Measurements from ENCODE around the gene ERC2. TPM values are rescaled to one million over a fixed set of nuclear protein-coding genes. Genes with fewer than 3 reads are reported as not detected.

ERC2 gene
- total and polyA plus RNA-seq, 9 donors, result 0.52 to 2.0 (median 0.82) TPM

- no peak overlapping the region for H3K27ac ChIP-seq (ENCODE audit: low read length)
- WGBS (ENCODE audit: insufficient coverage), result no CpG with 5 or more reads among the region's 3 CpGs
Observed at GRCh38 chr3:56443372-56443771, 24.9 kb downstream of the ERC2 start.

GRCh38 chr3:56428667-56429066 is 39.6 kb downstream of the ERC2 start:
- no peak for DNase-seq
- H3K27ac ChIP-seq (ENCODE audit: low read length), result no peak overlapping the region
- H3K4me1 ChIP-seq (ENCODE audit: control insufficient read depth, insufficient read depth, low read length), result no peaks in the 10 kb centered on the region
- no peaks in the 10 kb centered on the region for H3K36me3 ChIP-seq (ENCODE audit: control insufficient read depth, insufficient read depth, low read length)
- 25% methylated on average over 1 of the region's 6 CpGs for WGBS (ENCODE audit: insufficient coverage)
- H3K9me3 ChIP-seq (replicated peaks; ENCODE audit: control insufficient read depth, low read depth, low read length), result no peaks in the 10 kb centered on the region
- H3K27me3 ChIP-seq (ENCODE audit: control insufficient read depth, insufficient read depth, low read length), result peaks cover 2% of the 10 kb centered on the region
- H3K4me3 ChIP-seq (ENCODE audit: low read length), result no peak overlapping the region

More at GRCh38 chr3:56443372-56443771, 24.9 kb downstream of the ERC2 start:
- H3K9me3 ChIP-seq (replicated peaks; ENCODE audit: control insufficient read depth, low read depth, low read length), result no peaks in the 10 kb centered on the region
- no peak for DNase-seq
- H3K27me3 ChIP-seq (ENCODE audit: control insufficient read depth, insufficient read depth, low read length), result no peaks in the 10 kb centered on the region
- no peaks in the 10 kb centered on the region for H3K36me3 ChIP-seq (ENCODE audit: control insufficient read depth, insufficient read depth, low read length)
- H3K4me3 ChIP-seq (ENCODE audit: low read length), result no peak overlapping the region
- H3K4me1 ChIP-seq (ENCODE audit: control insufficient read depth, insufficient read depth, low read length), result peaks cover 2% of the 10 kb centered on the region

GRCh38 chr3:56424885-56425284 is 43.4 kb downstream of the ERC2 start:
- DNase-seq, result no peak
- no peak overlapping the region for H3K27ac ChIP-seq (ENCODE audit: low read length)
- H3K27me3 ChIP-seq (ENCODE audit: control insufficient read depth, insufficient read depth, low read length), result no peaks in the 10 kb centered on the region
- no peaks in the 10 kb centered on the region for H3K4me1 ChIP-seq (ENCODE audit: control insufficient read depth, insufficient read depth, low read length)
- H3K9me3 ChIP-seq (replicated peaks; ENCODE audit: control insufficient read depth, low read depth, low read length), result no peaks in the 10 kb centered on the region
- 60% methylated on average over 1 of the region's 3 CpGs for WGBS (ENCODE audit: insufficient coverage)
- H3K4me3 ChIP-seq (ENCODE audit: low read length), result no peak overlapping the region
- no peaks in the 10 kb centered on the region for H3K36me3 ChIP-seq (ENCODE audit: control insufficient read depth, insufficient read depth, low read length)

- H3K4me3 ChIP-seq (ENCODE audit: low read length), result no peak overlapping the region
- WGBS (ENCODE audit: insufficient coverage), result no CpG with 5 or more reads among the region's 1 CpG
- no peaks in the 10 kb centered on the region for H3K36me3 ChIP-seq (ENCODE audit: control insufficient read depth, insufficient read depth, low read length)
- H3K4me1 ChIP-seq (ENCODE audit: control insufficient read depth, insufficient read depth, low read length), result no peaks in the 10 kb centered on the region
- peak; percentile 73 for DNase-seq
- H3K27me3 ChIP-seq (ENCODE audit: control insufficient read depth, insufficient read depth, low read length), result no peaks in the 10 kb centered on the region
- no peak overlapping the region for H3K27ac ChIP-seq (ENCODE audit: low read length)
- H3K9me3 ChIP-seq (replicated peaks; ENCODE audit: control insufficient read depth, low read depth, low read length), result no peaks in the 10 kb centered on the region
Observed at GRCh38 chr3:56424336-56424735, 43.9 kb downstream of the ERC2 start.

- DNase-seq, result peak; percentile 79
- no peaks in the 10 kb centered on the region for H3K36me3 ChIP-seq (ENCODE audit: control insufficient read depth, insufficient read depth, low read length)
- WGBS (ENCODE audit: insufficient coverage), result 17% methylated on average over 2 of the region's 5 CpGs
- H3K4me3 ChIP-seq (ENCODE audit: low read length), result no peak overlapping the region
- H3K4me1 ChIP-seq (ENCODE audit: control insufficient read depth, insufficient read depth, low read length), result no peaks in the 10 kb centered on the region
- H3K27ac ChIP-seq (ENCODE audit: low read length), result peak overlapping the region; percentile 4
- no peaks in the 10 kb centered on the region for H3K27me3 ChIP-seq (ENCODE audit: control insufficient read depth, insufficient read depth, low read length)
- no peaks in the 10 kb centered on the region for H3K9me3 ChIP-seq (replicated peaks; ENCODE audit: control insufficient read depth, low read depth, low read length)
Observed at GRCh38 chr3:56423661-56424099, 44.6 kb downstream of the ERC2 start.

- Histone ChIP-seq H3K4me3 (ENCODE audit: low read length) (no peak overlapping the region), H3K27ac (ENCODE audit: low read length) (no peak overlapping the region), H3K36me3 (ENCODE audit: control insufficient read depth, insufficient read depth, low read length) (no peaks in the 10 kb centered on the region), H3K9me3 (replicated peaks; ENCODE audit: control insufficient read depth, low read depth, low read length) (no peaks in the 10 kb centered on the region), H3K27me3 (ENCODE audit: control insufficient read depth, insufficient read depth, low read length) (no peaks in the 10 kb centered on the region), H3K4me1 (ENCODE audit: control insufficient read depth, insufficient read depth, low read length) (no peaks in the 10 kb centered on the region)
- WGBS (ENCODE audit: insufficient coverage), result 64% methylated on average over 2 of the region's 2 CpGs
- DNase-seq, result peak; percentile 21
Observed at GRCh38 chr3:56422316-56422715, 46.0 kb downstream of the ERC2 start.

- Histone ChIP-seq H3K36me3 (ENCODE audit: control insufficient read depth, insufficient read depth, low read length) (no peaks in the 10 kb centered on the region), H3K4me1 (ENCODE audit: control insufficient read depth, insufficient read depth, low read length) (no peaks in the 10 kb centered on the region), H3K27ac (ENCODE audit: low read length) (no peak overlapping the region), H3K4me3 (ENCODE audit: low read length) (no peak overlapping the region), H3K9me3 (replicated peaks; ENCODE audit: control insufficient read depth, low read depth, low read length) (no peaks in the 10 kb centered on the region), H3K27me3 (ENCODE audit: control insufficient read depth, insufficient read depth, low read length) (no peaks in the 10 kb centered on the region)
- 96% methylated on average over 3 of the region's 5 CpGs for whole genome bisulfite sequencing (ENCODE audit: insufficient coverage)
- DNase-seq, result no peak
Observed at GRCh38 chr3:56421205-56421604, 47.1 kb downstream of the ERC2 start.

- H3K9me3 ChIP-seq (replicated peaks; ENCODE audit: control insufficient read depth, low read depth, low read length), result no peaks in the 10 kb centered on the region
- no peak overlapping the region for H3K4me3 ChIP-seq (ENCODE audit: low read length)
- DNase-seq, result no peak
- no peaks in the 10 kb centered on the region for H3K27me3 ChIP-seq (ENCODE audit: control insufficient read depth, insufficient read depth, low read length)
- WGBS (ENCODE audit: insufficient coverage), result 63% methylated on average over 2 of the region's 3 CpGs
- H3K27ac ChIP-seq (ENCODE audit: low read length), result no peak overlapping the region
- H3K4me1 ChIP-seq (ENCODE audit: control insufficient read depth, insufficient read depth, low read length), result no peaks in the 10 kb centered on the region
- no peaks in the 10 kb centered on the region for H3K36me3 ChIP-seq (ENCODE audit: control insufficient read depth, insufficient read depth, low read length)
Observed at GRCh38 chr3:56415652-56416051, 52.6 kb downstream of the ERC2 start.

- 77% methylated on average over 2 of the region's 2 CpGs for WGBS (ENCODE audit: insufficient coverage)
- no peak overlapping the region for H3K4me3 ChIP-seq (ENCODE audit: low read length)
- no peak overlapping the region for H3K27ac ChIP-seq (ENCODE audit: low read length)
- H3K36me3 ChIP-seq (ENCODE audit: control insufficient read depth, insufficient read depth, low read length), result no peaks in the 10 kb centered on the region
- no peak for DNase-seq
- H3K27me3 ChIP-seq (ENCODE audit: control insufficient read depth, insufficient read depth, low read length), result no peaks in the 10 kb centered on the region
- no peaks in the 10 kb centered on the region for H3K9me3 ChIP-seq (replicated peaks; ENCODE audit: control insufficient read depth, low read depth, low read length)
- H3K4me1 ChIP-seq (ENCODE audit: control insufficient read depth, insufficient read depth, low read length), result no peaks in the 10 kb centered on the region
Observed at GRCh38 chr3:56413911-56414310, 54.4 kb downstream of the ERC2 start.

GRCh38 chr3:56411166-56411565 is 57.1 kb downstream of the ERC2 start:
- Histone ChIP-seq H3K36me3 (ENCODE audit: control insufficient read depth, insufficient read depth, low read length) (no peaks in the 10 kb centered on the region), H3K4me1 (ENCODE audit: control insufficient read depth, insufficient read depth, low read length) (peaks cover 2% of the 10 kb centered on the region), H3K27ac (ENCODE audit: low read length) (no peak overlapping the region), H3K4me3 (ENCODE audit: low read length) (no peak overlapping the region), H3K9me3 (replicated peaks; ENCODE audit: control insufficient read depth, low read depth, low read length) (no peaks in the 10 kb centered on the region), H3K27me3 (ENCODE audit: control insufficient read depth, insufficient read depth, low read length) (no peaks in the 10 kb centered on the region)
- no peak for DNase-seq
- WGBS (ENCODE audit: insufficient coverage), result 88% methylated on average over 2 of the region's 5 CpGs

GRCh38 chr3:56410576-56410975 is 57.7 kb downstream of the ERC2 start:
- Histone ChIP-seq H3K36me3 (ENCODE audit: control insufficient read depth, insufficient read depth, low read length) (no peaks in the 10 kb centered on the region), H3K4me1 (ENCODE audit: control insufficient read depth, insufficient read depth, low read length) (peaks cover 2% of the 10 kb centered on the region), H3K27me3 (ENCODE audit: control insufficient read depth, insufficient read depth, low read length) (no peaks in the 10 kb centered on the region), H3K4me3 (ENCODE audit: low read length) (no peak overlapping the region), H3K27ac (ENCODE audit: low read length) (no peak overlapping the region), H3K9me3 (replicated peaks; ENCODE audit: control insufficient read depth, low read depth, low read length) (no peaks in the 10 kb centered on the region)
- DNase-seq, result no peak

Data from muscle of leg (tissue), 11 donors.